ENCODE results near the gene ZNF800. TPM values are rescaled to one million over a fixed set of nuclear protein-coding genes. Genes with fewer than 3 reads are reported as not detected.

ZNF800 gene
- total and polyA plus RNA-seq, 2 of the 8 experiments (the other 6 are each of a cell fraction or from before 2014, with no cell fraction given) = 1.0 to 6.5 TPM

DNA sequence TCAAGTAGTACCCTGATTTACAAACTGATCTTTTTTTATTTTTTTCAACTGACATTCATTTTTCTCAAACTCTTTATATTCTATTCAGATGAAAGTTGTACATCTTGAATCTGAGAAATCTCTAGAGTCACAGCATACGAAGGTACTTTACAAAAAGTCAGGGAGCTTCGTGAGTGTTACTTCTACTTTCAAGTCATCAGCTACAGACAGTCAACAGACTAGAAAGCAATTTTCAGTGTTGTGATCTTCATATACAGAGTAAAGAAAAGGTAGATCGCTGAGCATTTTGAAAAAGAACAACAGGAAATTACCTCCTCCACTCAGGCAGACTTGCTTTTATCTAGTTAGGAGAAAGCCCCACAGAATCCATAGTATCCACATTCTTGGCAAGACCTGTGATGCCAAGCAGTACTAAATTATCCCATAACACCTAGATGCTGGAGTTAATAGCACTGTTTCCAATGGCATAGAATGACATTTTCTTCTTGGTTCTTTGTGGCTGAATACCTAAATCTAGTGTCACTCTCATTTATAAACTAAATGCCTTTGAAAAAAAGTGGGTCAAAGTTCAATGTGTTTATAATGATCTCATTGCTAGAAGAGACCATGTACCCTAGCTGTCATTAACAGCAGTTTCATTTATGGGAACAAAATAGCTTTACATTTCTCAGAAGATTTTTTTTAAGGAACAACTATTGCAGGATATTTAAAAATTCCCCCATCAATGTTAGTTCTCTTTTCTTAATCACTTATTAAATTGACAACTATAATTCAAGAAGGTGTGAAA is 12.0 kb upstream of the ZNF800 start (continued):
- TF ChIP-seq SUZ12 (IDR thresholded peaks at IDR 0.05; ENCODE audit: low read length) = no peak
- TF ChIP-seq POLR2AphosphoS5 (IDR thresholded peaks at IDR 0.05; ENCODE audit: low read depth, low read length) = no peak
- TF ChIP-seq EZH2 (IDR thresholded peaks at IDR 0.05; ENCODE audit: low read depth, low read length, severe bottlenecking) = no peak
- TF ChIP-seq RAD21 (IDR thresholded peaks at IDR 0.05 in 1 of 2, conservative IDR thresholded peaks at IDR 0.05 in 1 of 2; ENCODE audit: low read depth in 2 of 2, low read length in 2 of 2) = no peak
- TF ChIP-seq NANOG (IDR thresholded peaks at IDR 0.05; ENCODE audit: insufficient read depth, low read depth, low read length, poor library complexity, severe bottlenecking) = no peak
- TF ChIP-seq BRCA1 (IDR thresholded peaks at IDR 0.05; ENCODE audit: low read depth, low read length) = no peak
- TF ChIP-seq RFX5 (IDR thresholded peaks at IDR 0.05; ENCODE audit: borderline replicate concordance, low read depth, low read length) = no peak
